Measurements from ENCODE around the gene CCDC12. TPM values are rescaled to one million over a fixed set of nuclear protein-coding genes. Genes with fewer than 3 reads are reported as not detected.

CCDC12 gene
- total and polyA plus RNA-seq, 9 of the 15 experiments (the other 6 are each of a cell fraction or from before 2014, with no cell fraction given), result 8.9 to 201 (median 86.9) TPM

GRCh38 chr3:47009225-47010110, 32.9 kb upstream of the CCDC12 start (continued):
- TF ChIP-seq, protein P1, sequence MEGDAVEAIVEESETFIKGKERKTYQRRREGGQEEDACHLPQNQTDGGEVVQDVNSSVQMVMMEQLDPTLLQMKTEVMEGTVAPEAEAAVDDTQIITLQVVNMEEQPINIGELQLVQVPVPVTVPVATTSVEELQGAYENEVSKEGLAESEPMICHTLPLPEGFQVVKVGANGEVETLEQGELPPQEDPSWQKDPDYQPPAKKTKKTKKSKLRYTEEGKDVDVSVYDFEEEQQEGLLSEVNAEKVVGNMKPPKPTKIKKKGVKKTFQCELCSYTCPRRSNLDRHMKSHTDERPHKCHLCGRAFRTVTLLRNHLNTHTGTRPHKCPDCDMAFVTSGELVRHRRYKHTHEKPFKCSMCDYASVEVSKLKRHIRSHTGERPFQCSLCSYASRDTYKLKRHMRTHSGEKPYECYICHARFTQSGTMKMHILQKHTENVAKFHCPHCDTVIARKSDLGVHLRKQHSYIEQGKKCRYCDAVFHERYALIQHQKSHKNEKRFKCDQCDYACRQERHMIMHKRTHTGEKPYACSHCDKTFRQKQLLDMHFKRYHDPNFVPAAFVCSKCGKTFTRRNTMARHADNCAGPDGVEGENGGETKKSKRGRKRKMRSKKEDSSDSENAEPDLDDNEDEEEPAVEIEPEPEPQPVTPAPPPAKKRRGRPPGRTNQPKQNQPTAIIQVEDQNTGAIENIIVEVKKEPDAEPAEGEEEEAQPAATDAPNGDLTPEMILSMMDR (IDR thresholded peaks at IDR 0.05 in 2 of 3, conservative IDR thresholded peaks at IDR 0.05 in 1 of 3; ENCODE audit: insufficient read depth in 2 of 3, low read depth in 1 of 3, low read length in 3 of 3), result no peak
- TF ChIP-seq ZNF212 (CRISPR knock-in tag; IDR thresholded peaks at IDR 0.05) (no peak), HDAC6 (IDR thresholded peaks at IDR 0.05; ENCODE audit: low read depth, low read length) (no peak), TGIF2 (CRISPR knock-in tag; IDR thresholded peaks at IDR 0.05) (peak; percentile 34; the same call in 1 of the 2 replicates)
- TF ChIP-seq, protein P2, sequence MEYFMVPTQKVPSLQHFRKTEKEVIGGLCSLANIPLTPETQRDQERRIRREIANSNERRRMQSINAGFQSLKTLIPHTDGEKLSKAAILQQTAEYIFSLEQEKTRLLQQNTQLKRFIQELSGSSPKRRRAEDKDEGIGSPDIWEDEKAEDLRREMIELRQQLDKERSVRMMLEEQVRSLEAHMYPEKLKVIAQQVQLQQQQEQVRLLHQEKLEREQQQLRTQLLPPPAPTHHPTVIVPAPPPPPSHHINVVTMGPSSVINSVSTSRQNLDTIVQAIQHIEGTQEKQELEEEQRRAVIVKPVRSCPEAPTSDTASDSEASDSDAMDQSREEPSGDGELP (CRISPR knock-in tag; IDR thresholded peaks at IDR 0.05; ENCODE audit: borderline replicate concordance), result 0 out of 2 replicates have a peak, but pooled peaks have one; percentile 4
- TF ChIP-seq, protein P3, sequence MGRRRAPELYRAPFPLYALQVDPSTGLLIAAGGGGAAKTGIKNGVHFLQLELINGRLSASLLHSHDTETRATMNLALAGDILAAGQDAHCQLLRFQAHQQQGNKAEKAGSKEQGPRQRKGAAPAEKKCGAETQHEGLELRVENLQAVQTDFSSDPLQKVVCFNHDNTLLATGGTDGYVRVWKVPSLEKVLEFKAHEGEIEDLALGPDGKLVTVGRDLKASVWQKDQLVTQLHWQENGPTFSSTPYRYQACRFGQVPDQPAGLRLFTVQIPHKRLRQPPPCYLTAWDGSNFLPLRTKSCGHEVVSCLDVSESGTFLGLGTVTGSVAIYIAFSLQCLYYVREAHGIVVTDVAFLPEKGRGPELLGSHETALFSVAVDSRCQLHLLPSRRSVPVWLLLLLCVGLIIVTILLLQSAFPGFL (CRISPR knock-in tag; IDR thresholded peaks at IDR 0.05), result no peak
